ENCODE results near the gene HOXD13. TPM values are rescaled to one million over a fixed set of nuclear protein-coding genes. Genes with fewer than 3 reads are reported as not detected.

Gene HOXD13
- total RNA-seq, 4 donors from 2014 or later, result 0.32 TPM; not detected in 3

GRCh38 chr2:176132205-176133171 lies 40.0 kb downstream of the HOXD13 start:
- H3K4me3 ChIP-seq, result peak overlapping the region in 3 of 4 donors; percentile 17 to 68 (median 55)
- peaks cover 18 to 66% (median 39%) of the 10 kb centered on the region in 4 donors for H3K4me1 ChIP-seq
- H3K27me3 ChIP-seq, result peaks cover 63% of the 10 kb centered on the region
- in situ Hi-C loops (cut with MboI; ENCODE audit: low pct_ligation_motif_present in 1 of 4, low pct_unique_long_range_greater_than_20kb in 1 of 4, low sequenced_read_pairs in 3 of 4) (loop anchor here in 1 of 4 donors (25.0 kb wide), 1 partner anchor 680 kb away; no protein-coding TSS in a partner anchor), intact Hi-C loops (cut with DNase I; ENCODE audit: low total_unique reads) (no loop called here)
- no peaks in the 10 kb centered on the region for H3K9me3 ChIP-seq
- peak overlapping the region; percentile 94 to 96 (median 94) for H3K27ac ChIP-seq
- no peak for TF ChIP-seq POLR2AphosphoS5 (IDR thresholded peaks at IDR 0.05)
- TF ChIP-seq, protein P1, sequence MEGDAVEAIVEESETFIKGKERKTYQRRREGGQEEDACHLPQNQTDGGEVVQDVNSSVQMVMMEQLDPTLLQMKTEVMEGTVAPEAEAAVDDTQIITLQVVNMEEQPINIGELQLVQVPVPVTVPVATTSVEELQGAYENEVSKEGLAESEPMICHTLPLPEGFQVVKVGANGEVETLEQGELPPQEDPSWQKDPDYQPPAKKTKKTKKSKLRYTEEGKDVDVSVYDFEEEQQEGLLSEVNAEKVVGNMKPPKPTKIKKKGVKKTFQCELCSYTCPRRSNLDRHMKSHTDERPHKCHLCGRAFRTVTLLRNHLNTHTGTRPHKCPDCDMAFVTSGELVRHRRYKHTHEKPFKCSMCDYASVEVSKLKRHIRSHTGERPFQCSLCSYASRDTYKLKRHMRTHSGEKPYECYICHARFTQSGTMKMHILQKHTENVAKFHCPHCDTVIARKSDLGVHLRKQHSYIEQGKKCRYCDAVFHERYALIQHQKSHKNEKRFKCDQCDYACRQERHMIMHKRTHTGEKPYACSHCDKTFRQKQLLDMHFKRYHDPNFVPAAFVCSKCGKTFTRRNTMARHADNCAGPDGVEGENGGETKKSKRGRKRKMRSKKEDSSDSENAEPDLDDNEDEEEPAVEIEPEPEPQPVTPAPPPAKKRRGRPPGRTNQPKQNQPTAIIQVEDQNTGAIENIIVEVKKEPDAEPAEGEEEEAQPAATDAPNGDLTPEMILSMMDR (IDR thresholded peaks at IDR 0.05), result no peak
- no peak for TF ChIP-seq EP300 (IDR thresholded peaks at IDR 0.05; ENCODE audit: low read depth)
- TF ChIP-seq POLR2A (IDR thresholded peaks at IDR 0.05), result no peak
- no peaks in the 10 kb centered on the region for H3K36me3 ChIP-seq
- no peak for DNase-seq
- 23 to 33% methylated on average over 33 of the region's 33 CpGs for WGBS, 2 donors (ENCODE audit: low coverage in 1 of 2)

GRCh38 chr2:176133389-176133788 lies 40.9 kb downstream of the HOXD13 start:
- TF ChIP-seq, protein P1 (IDR thresholded peaks at IDR 0.05), result no peak
- no peak for TF ChIP-seq EP300 (IDR thresholded peaks at IDR 0.05; ENCODE audit: low read depth)
- TF ChIP-seq POLR2AphosphoS5 (IDR thresholded peaks at IDR 0.05), result no peak
- Histone ChIP-seq H3K9me3 (no peaks in the 10 kb centered on the region), H3K36me3 (no peaks in the 10 kb centered on the region), H3K27me3 (peaks cover 61% of the 10 kb centered on the region), H3K27ac (peak overlapping the region; percentile 94 to 96 (median 94)), H3K4me3 (no peak overlapping the region), H3K4me1 (peaks cover 11 to 64% (median 38%) of the 10 kb centered on the region in 4 donors)
- in situ Hi-C loops (cut with MboI; ENCODE audit: low pct_ligation_motif_present in 1 of 4, low pct_unique_long_range_greater_than_20kb in 1 of 4, low sequenced_read_pairs in 3 of 4), result loop anchor here in 1 of 4 donors (25.0 kb wide), 1 partner anchor 679 kb away; no protein-coding TSS in a partner anchor
- no peak for DNase-seq
- intact Hi-C loops (cut with DNase I; ENCODE audit: low total_unique reads), result no loop called here

DNA sequence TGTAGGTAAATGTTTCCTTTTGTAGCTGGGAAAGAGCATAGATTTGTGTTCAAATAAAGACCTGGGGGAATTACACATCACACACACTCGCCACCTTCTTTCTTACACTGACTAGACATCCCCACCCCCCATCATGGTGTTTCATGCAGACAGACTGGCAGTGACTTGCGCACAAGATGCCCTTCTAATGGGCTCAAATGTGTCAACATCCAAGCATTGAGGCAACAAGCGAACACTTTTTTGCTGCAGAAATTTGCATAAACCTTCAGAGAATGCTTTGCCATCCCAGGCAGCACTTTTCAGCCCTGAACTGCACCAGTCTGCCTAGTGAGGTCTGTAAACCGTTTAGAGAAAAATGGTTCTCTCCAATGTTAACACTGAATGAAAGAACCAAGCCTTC lies 41.5 kb downstream of the HOXD13 start:
- intact Hi-C loops (cut with DNase I; ENCODE audit: low total_unique reads) (no loop called here), in situ Hi-C loops (cut with MboI; ENCODE audit: low pct_ligation_motif_present in 1 of 4, low pct_unique_long_range_greater_than_20kb in 1 of 4, low sequenced_read_pairs in 3 of 4) (loop anchor here in 1 of 4 donors (25.0 kb wide), 1 partner anchor 678 kb away; no protein-coding TSS in a partner anchor)
- Histone ChIP-seq H3K4me1 (peaks cover 11 to 57% (median 33%) of the 10 kb centered on the region in 4 donors), H3K36me3 (no peaks in the 10 kb centered on the region), H3K4me3 (no peak overlapping the region), H3K27me3 (peaks cover 59% of the 10 kb centered on the region), H3K27ac (peak overlapping the region; percentile 91 to 96 (median 94)), H3K9me3 (no peaks in the 10 kb centered on the region)
- 47 to 57% methylated on average over 3 to 4 of the region's 4 CpGs for WGBS, 2 donors (ENCODE audit: low coverage in 1 of 2)
- DNase-seq, result no peak
- TF ChIP-seq POLR2A (IDR thresholded peaks at IDR 0.05) (no peak), EP300 (IDR thresholded peaks at IDR 0.05; ENCODE audit: low read depth) (no peak), POLR2AphosphoS5 (IDR thresholded peaks at IDR 0.05) (no peak)
- TF ChIP-seq, protein P1 (IDR thresholded peaks at IDR 0.05), result no peak

GRCh38 chr2:176135035-176135440 lies 42.5 kb downstream of the HOXD13 start:
- TF ChIP-seq, protein P1 (IDR thresholded peaks at IDR 0.05), result no peak
- TF ChIP-seq POLR2A (IDR thresholded peaks at IDR 0.05), result no peak
- intact Hi-C loops (cut with DNase I; ENCODE audit: low total_unique reads), result loop anchor here (5.0 kb wide), 1 partner anchor 1012 kb away; no protein-coding TSS in a partner anchor
- H3K36me3 ChIP-seq, result no peaks in the 10 kb centered on the region
- peaks cover 54% of the 10 kb centered on the region for H3K27me3 ChIP-seq
- DNase-seq, result no peak
- peaks cover 14 to 57% (median 31%) of the 10 kb centered on the region in 4 donors for H3K4me1 ChIP-seq
- H3K9me3 ChIP-seq, result no peaks in the 10 kb centered on the region
- no peak overlapping the region for H3K4me3 ChIP-seq
- peak overlapping the region; percentile 91 to 96 (median 94) for H3K27ac ChIP-seq
- in situ Hi-C loops (cut with MboI; ENCODE audit: low pct_ligation_motif_present in 1 of 4, low pct_unique_long_range_greater_than_20kb in 1 of 4, low sequenced_read_pairs in 3 of 4), result loop anchor here in 2 of 4 donors (5.0 to 25.0 kb wide), 4 partner anchors 322 to 677 kb away; no protein-coding TSS in a partner anchor
